ACHN (cell line): ENCODE results near the gene ITCH.
"Not testable (repeated sequence)": the region's sequence is repeated elsewhere in the genome, so short reads cannot be mapped to it uniquely, and the experiment has no call there.

Experiments
- DNase-seq: peaks from one replicate; pipeline ENCODE4 v3.0.0-alpha.2; 2015
- in situ Hi-C: cut with HindIII; loops from 2 replicates; pipeline ENCODE4 v1.10.0; 2017; ENCODE audit warnings: low sequenced_read_pairs, low pct_ligation_motif_present, low pct_unique_long_range_greater_than_20kb

ITCH gene

DNA sequence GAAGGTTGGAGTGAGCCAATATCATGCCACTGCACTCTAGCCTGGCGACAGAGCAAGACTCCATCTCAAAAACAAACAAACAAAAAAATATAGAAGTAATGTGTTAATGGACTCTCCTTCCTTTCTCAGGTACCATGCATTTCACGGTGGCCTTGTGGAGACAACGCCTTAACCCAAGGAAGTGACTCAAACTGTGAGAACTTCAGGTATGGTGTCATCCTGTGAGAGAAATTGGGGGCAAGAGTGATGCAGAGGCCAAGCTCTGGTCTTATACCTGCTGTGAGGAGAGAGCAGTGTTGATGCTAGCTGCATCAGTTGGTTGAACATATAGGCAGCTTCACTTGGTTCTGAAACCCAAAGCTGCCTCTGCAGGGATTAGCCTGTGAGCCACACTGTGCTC, 6.2 kb downstream of the ITCH start:
- DNase-seq, result no peak
- in situ Hi-C loops, result no loop called here

DNA sequence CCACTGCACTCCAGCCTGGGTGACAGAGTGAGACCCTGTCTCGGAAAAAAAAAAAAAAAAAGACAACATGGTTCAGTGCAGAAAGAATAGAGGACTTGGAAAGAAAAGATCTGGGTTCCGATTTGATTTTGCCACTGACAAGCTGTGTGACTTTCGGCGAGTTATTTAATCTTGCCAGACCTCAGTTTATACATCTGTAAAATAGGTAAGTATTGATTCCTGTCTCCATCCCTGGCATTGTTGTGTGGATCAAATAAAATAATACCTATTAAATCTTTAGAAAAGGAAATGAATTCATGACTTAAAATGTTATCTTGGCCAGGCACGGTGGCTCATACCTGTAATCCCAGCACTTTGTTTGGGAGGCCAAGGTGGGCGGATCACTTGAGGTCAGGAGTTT, 7.0 kb downstream of the ITCH start:
- in situ Hi-C loops, result no loop called here
- no peak for DNase-seq

DNA sequence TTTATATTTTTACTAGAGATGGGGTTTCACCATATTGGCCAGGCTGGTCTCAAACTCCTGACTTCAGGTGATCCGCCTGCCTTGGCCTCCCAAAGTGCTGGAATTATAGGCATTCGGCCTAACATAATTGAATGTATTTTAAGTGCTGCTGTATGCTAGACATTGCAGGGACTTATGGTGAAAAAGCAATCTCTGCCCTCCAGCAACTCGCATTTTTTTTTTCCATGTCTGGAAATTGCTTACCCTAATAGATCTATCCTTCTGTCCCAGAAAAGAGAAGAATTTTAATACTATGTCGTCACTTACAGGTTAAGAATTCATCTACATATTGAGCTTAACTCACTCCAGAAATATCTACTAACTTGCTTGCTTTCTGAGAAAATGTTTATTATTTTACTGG, 10.4 kb downstream of the ITCH start:
- in situ Hi-C loops, result no loop called here
- no peak for DNase-seq

DNA sequence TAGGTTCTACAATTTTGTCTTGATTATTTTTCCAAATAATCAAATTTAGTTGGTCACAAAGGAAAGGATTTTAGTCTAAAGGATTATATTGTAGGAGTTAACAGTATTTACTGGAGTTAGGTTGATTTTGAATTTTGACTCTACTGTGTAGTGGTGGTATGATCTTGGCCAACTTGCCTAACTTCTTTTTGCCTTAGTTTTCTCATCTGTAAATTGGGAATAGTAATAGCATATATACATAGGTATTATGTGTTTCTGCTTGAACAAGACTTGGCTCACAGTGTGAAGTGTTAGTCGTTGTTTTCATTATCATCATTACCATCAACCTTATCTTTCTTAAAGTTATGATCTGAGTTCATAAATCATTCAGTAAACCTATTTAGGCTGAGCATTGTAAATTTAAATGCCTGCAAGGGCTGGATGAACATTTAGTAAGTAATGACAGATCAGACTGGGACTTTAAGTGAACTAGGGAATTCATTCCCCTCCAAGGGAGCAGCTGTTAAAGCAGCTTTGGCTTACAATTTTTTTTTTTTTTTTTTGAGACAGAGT, 11.2 kb downstream of the ITCH start:
- DNase-seq, result no peak
- in situ Hi-C loops, result no loop called here

DNA sequence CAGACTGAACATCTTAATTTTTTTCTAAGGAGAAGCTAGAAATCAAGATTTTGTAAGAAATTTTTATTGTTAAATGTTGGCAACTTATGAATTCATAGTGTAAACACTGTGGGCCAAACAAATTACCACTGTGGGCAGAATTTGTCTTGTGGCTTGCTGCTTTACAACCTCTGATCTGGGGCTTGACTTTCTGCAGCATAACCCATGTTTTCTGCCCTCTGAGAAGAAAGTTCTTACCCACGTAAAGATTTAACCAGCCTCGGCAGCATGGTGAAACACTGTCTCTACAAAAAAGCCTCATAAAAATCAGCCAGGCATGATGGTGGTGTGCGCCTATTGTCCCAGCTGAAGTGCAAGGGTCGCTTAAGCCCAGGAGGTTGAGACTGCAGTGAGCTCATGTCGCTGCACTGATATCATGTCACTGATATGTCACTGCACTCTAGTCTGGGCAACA, 12.9 kb downstream of the ITCH start:
- DNase-seq, result peak; percentile 56

DNA sequence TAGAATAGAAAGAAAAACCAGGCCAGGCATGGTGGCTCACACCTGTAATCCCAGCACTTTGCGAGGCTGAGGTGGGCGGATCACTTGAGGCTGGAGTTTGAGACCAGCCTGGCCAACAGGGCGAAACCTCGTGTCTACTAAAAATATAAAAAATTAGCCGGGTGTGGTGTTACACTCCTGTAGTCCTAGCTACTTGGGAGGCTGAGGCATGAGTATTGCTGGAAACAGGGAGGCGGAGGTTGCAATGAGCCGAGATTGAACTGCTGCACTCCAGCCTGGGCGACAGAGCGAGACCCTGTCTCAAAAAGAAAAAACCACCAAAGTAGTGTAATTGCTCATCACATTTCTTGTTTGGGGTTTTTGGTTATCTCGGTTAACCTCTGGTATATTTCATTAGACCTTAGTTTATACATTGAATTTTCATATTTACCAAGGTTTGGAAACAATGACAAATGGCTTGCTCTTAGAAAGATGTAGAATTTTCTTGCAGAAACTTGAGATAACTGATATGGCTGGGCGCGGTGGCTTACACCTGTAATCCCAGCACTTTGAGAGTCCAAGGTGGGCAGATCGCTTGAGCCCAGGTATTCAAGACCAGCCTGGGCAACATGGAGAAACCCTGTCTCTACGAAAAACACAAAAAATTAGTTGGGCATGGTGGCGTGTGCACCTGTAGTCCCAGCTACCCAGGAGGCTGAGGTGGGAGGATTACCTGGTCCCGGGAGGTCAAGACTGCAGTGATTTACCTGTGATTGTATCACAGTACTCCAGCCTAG, 14.2 kb downstream of the ITCH start:
- in situ Hi-C loops, result no loop called here
- DNase-seq, result no peak

More for the DNA sequence above, 12.9 kb downstream of the ITCH start:
- in situ Hi-C loops, result no loop called here

DNA sequence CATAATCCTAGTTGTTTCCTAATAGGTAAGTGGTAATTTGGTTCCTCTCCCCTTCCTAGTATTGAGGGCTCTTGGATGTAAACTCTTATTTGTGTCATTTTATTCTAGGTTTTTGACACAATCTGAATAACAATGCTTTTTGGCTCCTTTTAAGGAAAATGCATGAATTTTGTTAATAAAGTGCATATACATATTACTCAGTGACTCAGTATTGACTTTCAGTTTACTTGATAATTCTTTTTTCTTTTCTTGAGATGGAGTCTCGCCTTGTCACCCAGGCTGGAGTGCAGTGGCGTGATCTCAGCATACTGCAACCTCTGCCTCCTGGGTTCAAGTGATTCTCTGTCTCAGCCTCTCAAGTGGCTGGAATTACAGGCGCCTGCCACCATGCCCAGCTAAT, 19.1 kb downstream of the ITCH start:
- DNase-seq, result no peak
- in situ Hi-C loops, result no loop called here

DNA sequence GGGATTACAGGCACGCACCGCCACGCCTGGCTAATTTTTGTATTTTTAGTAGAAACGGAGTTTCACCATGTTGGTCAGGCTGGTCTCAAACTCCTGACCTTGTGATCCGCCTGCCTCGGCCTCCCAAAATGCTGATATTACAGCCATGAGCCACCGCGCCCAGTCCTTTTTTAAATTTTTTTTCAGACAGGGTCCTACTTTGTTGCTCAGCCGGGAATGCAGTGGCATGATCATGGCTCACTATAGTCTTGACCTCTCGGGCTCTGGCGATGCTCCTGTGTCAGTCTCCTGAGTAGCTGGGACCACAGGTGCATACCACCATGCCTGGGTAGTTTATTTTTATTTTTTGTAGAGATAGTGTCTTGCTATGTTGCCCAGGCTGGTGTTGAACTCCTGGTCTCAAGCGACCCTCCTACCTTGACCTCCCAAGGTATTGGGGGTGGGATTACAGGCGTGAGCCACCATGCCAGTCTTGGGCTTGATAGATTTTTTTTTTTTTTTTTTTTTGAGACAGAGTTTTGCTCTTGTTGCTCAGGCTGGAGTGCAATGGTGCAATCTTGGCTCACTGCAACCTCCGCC, 19.9 kb downstream of the ITCH start:
- DNase-seq, in situ Hi-C loops: not testable (repeated sequence)

DNA sequence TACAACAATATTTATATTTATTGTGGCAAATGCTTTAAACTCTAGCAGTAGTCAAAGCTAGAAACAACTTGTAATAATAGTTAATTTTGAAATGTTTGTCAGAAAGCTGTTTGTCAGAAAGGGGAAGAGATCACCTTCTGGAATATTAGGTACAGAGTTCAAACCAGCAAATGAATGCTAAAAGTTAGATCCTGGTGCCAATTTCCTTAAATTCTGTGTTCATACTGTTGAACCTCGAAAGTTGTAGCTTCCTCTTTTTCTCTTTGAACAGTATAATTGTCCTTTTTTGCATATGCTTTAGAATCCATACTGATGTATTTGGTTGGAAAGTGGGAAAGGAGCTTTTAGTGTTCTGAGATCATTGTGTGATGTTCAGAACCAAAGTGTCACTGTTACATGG, 22.4 kb downstream of the ITCH start:
- DNase-seq, result no peak
- in situ Hi-C loops, result no loop called here

DNA sequence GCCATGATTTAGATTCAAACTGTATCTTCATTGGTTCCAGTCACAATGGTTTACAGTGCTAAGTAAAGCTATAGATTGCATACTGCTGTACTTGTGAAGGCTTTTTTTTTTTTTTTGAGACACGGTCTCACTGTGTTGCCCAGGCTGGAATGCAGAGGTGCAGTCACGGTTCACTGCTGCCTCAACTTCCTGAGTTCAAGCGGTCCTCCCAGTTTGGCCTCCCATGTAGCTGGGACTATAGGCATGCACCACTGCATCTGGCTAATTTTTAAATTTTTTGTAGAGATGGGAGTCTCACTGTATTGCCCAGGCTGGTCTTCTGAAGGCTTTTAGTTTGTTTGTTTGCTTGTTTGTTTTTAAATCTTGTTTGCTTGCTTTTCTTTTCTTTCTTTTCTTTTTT, 24.9 kb downstream of the ITCH start:
- in situ Hi-C loops, result no loop called here
- peak; percentile 67 for DNase-seq

DNA sequence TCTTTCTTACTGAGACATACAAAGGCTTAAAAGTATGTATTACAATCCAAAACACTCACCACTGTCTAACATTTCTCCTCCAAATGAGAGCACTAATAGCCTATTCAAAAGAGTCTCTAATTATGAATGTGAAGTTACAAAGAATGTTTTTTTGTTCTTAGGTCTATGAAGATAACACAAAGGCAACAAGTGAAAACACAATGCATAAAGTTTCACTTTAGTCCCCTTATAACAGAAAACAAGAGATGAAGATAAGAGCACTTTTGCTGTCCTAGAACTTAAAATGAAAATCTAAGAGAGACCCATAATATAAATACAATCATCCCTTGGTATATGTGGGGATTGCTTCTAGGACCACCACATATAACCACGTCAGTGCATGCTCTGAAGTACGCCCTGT, 25.6 kb downstream of the ITCH start:
- in situ Hi-C loops, result no loop called here
- DNase-seq, result no peak

DNA sequence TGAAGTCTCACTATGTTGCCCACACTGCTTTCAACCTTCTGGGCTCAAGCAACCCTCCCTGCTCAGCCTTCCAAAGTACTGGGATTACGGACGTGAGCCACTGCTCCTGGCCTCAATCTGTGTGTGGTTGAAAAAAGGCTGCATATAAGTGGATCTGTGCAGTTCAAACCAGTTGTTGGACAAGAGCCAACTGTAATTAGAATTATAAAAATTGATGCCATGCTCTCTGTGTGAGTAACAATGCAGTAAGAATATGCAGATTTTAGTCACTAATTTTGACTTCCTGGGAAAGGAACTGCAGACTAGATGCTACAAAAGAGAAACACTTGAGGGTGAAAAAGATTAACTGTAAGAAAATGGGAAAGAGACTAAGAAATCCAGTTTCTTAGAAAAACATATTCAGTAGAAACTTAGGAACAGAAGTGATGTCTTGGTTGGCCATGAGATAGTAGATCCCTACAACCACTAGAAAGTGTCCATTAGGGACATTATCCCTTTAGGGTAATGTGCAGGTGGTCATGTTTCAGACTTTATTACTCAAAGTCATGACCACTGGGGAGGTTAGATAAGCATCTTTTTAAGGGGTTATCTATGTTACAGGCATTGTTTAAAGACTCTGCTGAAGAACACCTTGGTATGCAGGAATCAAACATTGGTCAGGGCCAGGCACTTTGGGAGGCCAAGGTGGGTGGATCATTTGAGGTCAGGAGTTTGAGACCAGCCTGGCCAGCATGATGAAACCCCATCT, 26.3 kb downstream of the ITCH start:
- no peak for DNase-seq
- in situ Hi-C loops, result no loop called here

DNA sequence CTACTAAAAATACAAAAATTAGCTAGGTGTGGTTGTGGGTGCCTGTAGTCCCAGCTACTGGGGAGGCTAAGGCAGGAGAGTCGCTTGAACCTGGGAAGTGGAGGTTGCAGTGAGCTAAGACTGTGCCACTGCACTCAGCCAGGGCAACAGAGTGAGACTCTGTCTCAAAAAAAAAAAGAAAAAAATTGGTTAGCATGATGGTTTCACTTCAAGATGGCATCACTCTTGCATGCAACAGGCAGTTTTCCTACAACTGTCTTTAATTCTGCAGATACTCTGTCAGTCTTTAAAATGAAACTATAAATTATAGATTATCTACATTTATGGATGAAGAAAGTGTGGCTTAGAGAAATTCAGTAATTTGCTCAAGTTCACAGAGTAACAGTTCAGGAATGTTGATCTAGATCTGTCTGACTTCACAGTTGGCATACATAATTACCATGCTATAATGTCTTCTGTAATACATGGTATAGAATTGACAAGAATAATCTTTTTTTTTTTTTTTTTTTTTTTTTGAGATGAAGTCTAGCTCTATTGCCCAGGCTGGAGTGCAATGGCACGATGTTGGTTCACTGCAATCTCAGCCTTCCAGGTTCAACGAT, 27.0 kb downstream of the ITCH start:
- in situ Hi-C loops, result no loop called here
- DNase-seq, result no peak

DNA sequence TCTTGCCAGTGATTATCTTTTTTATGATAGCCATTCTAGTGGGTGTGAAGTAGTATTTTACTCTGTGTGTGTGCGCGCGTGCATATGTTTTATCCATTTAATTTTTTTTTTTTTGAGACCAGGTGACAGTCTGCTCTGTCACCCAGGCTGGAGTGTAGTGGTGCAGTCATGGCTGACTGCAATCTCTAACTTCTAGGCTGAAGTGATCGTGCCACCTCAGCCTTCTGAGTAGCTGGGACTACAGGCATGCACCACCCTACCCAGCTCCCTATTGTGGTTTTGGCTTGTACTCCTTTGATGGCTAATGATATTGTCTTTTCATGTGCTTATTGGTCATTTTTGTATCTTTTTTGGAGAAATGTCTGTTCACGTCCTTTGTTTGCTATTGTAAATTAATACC, 33.3 kb downstream of the ITCH start:
- DNase-seq, result no peak
- in situ Hi-C loops, result no loop called here

DNA sequence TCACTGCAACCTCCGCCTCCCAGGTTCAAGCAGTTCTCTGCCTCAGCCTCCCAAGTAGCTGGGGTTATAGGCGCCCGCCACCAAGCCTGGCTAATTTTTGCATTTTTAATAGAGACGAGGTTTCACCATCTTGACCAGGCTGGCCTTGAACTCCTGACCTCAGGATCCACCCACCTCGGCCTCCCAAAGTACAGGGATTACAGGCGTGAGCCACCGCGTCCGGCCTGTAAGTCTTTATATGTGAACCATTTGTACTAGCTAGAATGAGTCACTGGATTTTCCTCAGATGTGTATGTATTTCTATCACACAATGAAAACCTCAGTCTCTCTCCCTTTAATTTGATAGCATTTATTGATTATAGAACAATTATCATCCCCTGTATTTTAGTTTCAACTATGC, 34.0 kb downstream of the ITCH start:
- in situ Hi-C loops, result no loop called here
- DNase-seq, result no peak

DNA sequence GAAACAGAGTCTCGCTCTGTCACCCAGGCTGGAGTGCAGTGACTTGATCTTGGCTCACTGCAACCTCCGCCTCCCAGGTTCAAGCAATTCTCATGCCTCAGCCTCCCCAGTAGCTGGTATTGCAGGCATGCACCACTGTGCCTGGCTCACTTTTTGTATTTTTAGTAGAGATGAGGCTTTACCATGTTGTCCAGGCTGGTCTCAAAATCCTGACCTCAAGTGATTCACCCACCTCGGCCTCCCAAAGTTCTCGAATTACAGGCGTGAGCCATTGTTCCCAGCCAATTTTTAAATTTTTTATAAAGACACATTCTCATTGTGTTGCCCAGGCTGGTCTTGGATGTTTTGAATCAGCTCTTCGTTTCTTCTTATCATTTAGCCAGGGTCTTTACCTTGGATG, 37.7 kb downstream of the ITCH start:
- in situ Hi-C loops, DNase-seq: not testable (repeated sequence)

DNA sequence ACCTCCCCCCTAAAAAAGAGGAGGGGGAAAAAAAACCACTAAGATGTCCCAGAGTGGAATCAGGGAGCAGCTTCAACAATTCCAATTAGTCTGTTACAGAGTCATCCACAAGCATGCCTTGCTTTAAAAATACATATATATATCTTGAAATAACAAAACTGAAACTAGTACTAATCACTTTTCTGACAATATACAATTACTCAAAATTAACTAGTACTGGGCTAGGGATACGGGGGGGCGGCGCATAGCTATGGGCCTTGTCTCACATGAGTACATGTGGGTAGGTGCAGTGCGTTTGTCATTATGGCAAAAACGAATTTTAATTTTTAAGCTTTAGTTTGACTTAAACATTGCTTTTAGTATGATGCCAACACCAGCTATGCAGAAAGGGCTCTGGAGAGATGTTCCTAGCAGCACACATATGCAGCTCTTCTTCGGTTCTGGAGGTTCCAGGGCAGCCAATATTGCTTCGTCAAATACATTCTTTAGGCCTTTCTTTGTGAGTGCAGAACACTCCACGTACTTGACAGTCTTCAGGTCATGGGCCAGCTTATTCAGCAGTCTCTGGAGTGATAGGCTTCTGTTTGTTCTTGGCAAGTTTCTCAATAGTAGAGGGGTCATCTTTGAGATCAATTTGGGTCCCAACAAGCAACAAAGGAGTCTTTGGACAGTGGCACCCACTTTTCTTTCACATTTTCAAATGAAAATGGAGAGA, 38.8 kb downstream of the ITCH start:
- no peak for DNase-seq
- in situ Hi-C loops, result no loop called here

DNA sequence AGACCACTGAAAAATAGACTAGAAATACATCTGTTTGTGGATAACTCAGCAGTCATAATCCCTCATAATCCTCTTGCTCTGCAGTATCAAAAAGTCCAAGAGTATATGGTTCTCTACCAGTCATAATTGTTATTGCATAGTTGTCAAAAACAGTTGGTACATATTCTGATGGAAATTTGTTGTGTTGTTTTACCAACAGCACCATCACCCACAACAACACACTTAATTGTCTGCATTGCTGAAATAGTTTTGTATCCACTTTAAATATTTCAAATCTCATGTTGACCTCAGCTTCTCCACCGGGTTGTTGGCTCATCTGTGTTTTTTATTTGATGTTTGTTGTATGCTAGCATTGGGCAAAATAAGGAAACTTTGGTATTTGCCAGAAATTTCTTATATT, 39.4 kb downstream of the ITCH start:
- DNase-seq, result no peak
- in situ Hi-C loops, result no loop called here
